ENCODE results near the gene KRTAP5-4. TPM values are rescaled to one million over a fixed set of nuclear protein-coding genes. Genes with fewer than 3 reads are reported as not detected.
A peak's percentile ranks its signal among the peaks of the same experiment; 100 is the strongest.

Gene KRTAP5-4
- total RNA-seq, 1 donor from 2014 or later = not detected

DNA sequence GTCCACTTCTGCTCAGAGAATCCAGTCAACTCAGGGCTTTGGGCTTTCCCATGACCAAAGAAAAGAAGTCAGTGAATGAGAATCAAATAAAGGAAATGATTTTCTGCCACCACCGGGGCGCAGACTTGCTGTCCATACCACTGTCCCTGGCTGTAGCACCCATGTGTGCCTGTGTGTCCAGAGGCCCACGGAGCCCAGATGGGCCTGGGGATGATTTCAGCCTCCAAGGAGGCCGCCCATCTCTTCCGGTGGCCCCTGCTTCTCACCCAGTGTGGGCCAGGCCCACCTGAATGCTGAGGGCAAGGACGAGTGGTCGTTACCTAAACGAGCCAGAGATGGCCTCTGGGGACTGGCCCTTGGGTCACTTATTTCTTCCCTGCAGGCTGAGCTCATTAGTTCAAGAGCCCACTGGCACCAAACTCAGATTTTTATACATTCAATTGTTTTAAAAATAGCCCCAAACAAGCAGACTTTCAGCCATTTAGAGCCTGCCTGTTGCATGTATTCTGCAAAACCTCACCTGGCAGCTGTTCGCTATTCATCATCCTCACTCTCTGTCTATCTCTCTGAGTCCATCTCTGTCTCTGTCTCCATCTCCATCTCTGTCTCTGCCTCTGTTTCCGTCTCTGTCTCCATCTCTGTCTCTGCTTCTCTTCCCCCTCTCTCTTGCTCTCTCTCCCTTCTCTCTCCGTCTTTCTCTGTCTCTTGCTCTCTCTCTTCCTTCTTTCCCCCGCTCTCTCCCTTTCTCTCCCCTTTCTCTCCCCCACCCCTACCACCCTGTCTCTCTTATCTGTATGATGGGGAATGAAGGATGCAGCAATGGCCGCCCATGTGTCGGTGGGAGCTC, 31.8 kb upstream of the KRTAP5-4 start:
- TF ChIP-seq, protein P1, sequence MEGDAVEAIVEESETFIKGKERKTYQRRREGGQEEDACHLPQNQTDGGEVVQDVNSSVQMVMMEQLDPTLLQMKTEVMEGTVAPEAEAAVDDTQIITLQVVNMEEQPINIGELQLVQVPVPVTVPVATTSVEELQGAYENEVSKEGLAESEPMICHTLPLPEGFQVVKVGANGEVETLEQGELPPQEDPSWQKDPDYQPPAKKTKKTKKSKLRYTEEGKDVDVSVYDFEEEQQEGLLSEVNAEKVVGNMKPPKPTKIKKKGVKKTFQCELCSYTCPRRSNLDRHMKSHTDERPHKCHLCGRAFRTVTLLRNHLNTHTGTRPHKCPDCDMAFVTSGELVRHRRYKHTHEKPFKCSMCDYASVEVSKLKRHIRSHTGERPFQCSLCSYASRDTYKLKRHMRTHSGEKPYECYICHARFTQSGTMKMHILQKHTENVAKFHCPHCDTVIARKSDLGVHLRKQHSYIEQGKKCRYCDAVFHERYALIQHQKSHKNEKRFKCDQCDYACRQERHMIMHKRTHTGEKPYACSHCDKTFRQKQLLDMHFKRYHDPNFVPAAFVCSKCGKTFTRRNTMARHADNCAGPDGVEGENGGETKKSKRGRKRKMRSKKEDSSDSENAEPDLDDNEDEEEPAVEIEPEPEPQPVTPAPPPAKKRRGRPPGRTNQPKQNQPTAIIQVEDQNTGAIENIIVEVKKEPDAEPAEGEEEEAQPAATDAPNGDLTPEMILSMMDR (IDR thresholded peaks at IDR 0.05) = no peak
- no peak for DNase-seq

DNA sequence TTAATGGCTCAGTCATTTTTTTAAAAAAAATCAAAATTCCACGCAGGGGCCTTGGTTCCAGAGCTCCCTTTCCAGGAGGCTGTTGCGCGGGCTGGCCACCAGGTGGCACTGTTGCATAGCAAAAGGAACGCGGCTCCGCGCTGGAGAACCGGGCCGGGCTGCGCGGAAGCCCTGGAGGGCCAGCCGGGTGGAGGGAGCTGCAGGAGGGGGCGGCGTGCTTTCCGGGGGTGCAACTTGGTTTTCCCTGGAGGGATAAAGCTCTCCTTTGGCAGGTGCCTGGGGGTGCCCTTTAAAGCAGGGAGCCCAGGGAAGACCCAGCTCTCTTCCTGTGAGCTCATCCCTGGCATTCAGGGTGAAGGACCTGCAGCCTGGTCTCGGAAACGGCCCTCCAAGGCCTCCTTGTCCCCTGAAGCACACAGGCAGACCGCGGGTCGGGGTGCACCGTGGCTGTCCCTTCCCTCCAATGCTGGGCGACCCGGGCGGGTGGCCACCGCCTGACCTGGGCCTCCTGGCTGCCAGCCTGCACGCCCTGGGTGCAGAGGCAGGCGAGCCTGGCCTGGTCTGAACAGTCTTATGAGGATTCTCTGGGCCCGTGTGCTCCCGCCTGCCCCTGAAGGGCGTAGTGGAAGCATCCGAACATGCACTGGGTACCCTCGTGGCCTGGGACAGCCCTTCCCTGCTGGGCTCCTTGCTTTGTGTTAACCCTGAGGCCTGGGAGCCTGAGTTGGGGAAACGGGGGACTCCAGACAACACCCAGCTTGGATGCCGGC, 31.0 kb upstream of the KRTAP5-4 start:
- no peak overlapping the region for H3K4me3 ChIP-seq
- H3K9me3 ChIP-seq = no peaks in the 10 kb centered on the region
- H3K27ac ChIP-seq = no peak overlapping the region
- intact Hi-C loops (cut with DNase I) = no loop called here
- peaks cover 31% of the 10 kb centered on the region for H3K27me3 ChIP-seq (ENCODE audit: low read depth)
- no peaks in the 10 kb centered on the region for H3K36me3 ChIP-seq
- peak; percentile 87 for DNase-seq
- peak; percentile 89 to 90 for ATAC-seq
- peaks cover 7% of the 10 kb centered on the region for H3K4me1 ChIP-seq
- TF ChIP-seq, protein P1 (IDR thresholded peaks at IDR 0.05) = peak; percentile 99

More for the DNA sequence above, 31.8 kb upstream of the KRTAP5-4 start:
- Histone ChIP-seq H3K4me1 (peaks cover 7% of the 10 kb centered on the region), H3K36me3 (no peaks in the 10 kb centered on the region), H3K9me3 (no peaks in the 10 kb centered on the region), H3K4me3 (no peak overlapping the region), H3K27me3 (ENCODE audit: low read depth) (peaks cover 25% of the 10 kb centered on the region), H3K27ac (no peak overlapping the region)
- no peak for ATAC-seq
- intact Hi-C loops (cut with DNase I) = no loop called here

DNA sequence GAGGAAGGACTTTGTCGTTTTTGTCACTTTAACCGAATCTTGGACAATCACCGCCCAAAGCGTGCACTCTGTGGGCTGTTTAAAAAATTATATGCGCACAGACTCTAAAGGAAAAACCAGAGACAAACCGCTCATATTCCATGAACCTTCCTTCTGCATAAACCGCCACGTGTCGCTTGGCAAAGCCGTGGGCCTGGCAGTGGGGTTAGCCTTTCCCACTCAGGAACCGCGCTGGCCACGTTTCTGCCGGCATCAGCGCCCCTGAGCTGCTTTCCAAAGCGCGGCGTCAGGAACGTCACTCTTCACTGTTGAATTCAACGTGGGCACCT, 30.5 kb upstream of the KRTAP5-4 start:
- H3K4me1 ChIP-seq = peaks cover 7% of the 10 kb centered on the region
- no peak for DNase-seq
- no peak overlapping the region for H3K4me3 ChIP-seq
- TF ChIP-seq, protein P1 (IDR thresholded peaks at IDR 0.05) = no peak
- ATAC-seq = peak in 1 of 2 donors; percentile 7
- H3K27me3 ChIP-seq (ENCODE audit: low read depth) = peaks cover 31% of the 10 kb centered on the region
- H3K36me3 ChIP-seq = no peaks in the 10 kb centered on the region
- H3K27ac ChIP-seq = no peak overlapping the region
- H3K9me3 ChIP-seq = no peaks in the 10 kb centered on the region
- intact Hi-C loops (cut with DNase I) = no loop called here

DNA sequence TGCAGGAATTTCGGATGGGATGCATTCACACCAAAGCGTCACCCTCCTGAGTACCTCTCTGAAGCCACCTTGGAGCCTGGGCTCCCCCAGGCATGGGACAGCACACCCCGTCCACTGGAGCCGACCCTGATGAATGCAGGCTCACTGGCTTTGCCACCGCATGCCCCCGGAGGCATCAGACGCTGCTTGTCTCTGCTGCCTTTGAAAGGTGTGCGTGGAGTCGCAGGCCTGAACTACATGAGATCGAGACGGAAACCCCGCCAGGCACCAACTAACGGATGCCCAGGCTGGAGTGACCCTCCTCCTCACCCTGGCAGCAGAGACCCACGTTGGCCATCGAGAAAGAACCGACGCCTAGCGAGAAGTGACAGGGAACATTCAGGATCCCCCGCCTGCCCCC, 30.1 kb upstream of the KRTAP5-4 start:
- intact Hi-C loops (cut with DNase I) = no loop called here
- H3K27ac ChIP-seq = no peak overlapping the region

GRCh38 chr11:1651411-1651980, 29.6 kb upstream of the KRTAP5-4 start:
- ATAC-seq (no peak), DNase-seq (no peak)

More for the DNA sequence above, 30.1 kb upstream of the KRTAP5-4 start:
- TF ChIP-seq, protein P1 (IDR thresholded peaks at IDR 0.05) = no peak
- Histone ChIP-seq H3K9me3 (no peaks in the 10 kb centered on the region), H3K4me3 (no peak overlapping the region), H3K27me3 (ENCODE audit: low read depth) (peaks cover 31% of the 10 kb centered on the region), H3K36me3 (no peaks in the 10 kb centered on the region), H3K4me1 (peaks cover 7% of the 10 kb centered on the region)
- no peak for DNase-seq
- ATAC-seq = peak in 1 of 2 donors; percentile 15

More at GRCh38 chr11:1651411-1651980, 29.6 kb upstream of the KRTAP5-4 start:
- intact Hi-C loops (cut with DNase I) = no loop called here
- no peak overlapping the region for H3K4me3 ChIP-seq
- no peak overlapping the region for H3K27ac ChIP-seq
- TF ChIP-seq, protein P1 (IDR thresholded peaks at IDR 0.05) = no peak
- H3K27me3 ChIP-seq (ENCODE audit: low read depth) = peaks cover 31% of the 10 kb centered on the region
- no peaks in the 10 kb centered on the region for H3K9me3 ChIP-seq
- H3K36me3 ChIP-seq = no peaks in the 10 kb centered on the region
- peaks cover 7% of the 10 kb centered on the region for H3K4me1 ChIP-seq

All from lower lobe of right lung (tissue), 2 donors.